ENCODE results near the gene CHST15.

Gene CHST15

GRCh38 chr10:123997486-123998196, 95.8 kb downstream of the CHST15 start:
- no peak for DNase-seq (ENCODE audit: low read depth)

- no peak for DNase-seq (ENCODE audit: low read depth)
These were observed 96.4 kb downstream of the CHST15 start for GRCh38 chr10:123997013-123997412.

GRCh38 chr10:123996302-123996701, 97.1 kb downstream of the CHST15 start:
- no peak for DNase-seq (ENCODE audit: low read depth)

- no peak for DNase-seq (ENCODE audit: low read depth)
These were observed 97.8 kb downstream of the CHST15 start for GRCh38 chr10:123995461-123996131.

GRCh38 chr10:123995082-123995460, 98.3 kb downstream of the CHST15 start:
- no peak for DNase-seq (ENCODE audit: low read depth)

GRCh38 chr10:123994417-123995081, 98.8 kb downstream of the CHST15 start:
- DNase-seq (ENCODE audit: low read depth), result peak; percentile 63

- DNase-seq (ENCODE audit: low read depth), result no peak
These were observed 99.6 kb downstream of the CHST15 start for GRCh38 chr10:123993534-123994416.

- DNase-seq (ENCODE audit: low read depth), result no peak
These were observed 101.5 kb downstream of the CHST15 start for GRCh38 chr10:123991611-123992570.

GRCh38 chr10:123990889-123991288, 102.5 kb downstream of the CHST15 start:
- no peak for DNase-seq (ENCODE audit: low read depth)

- DNase-seq (ENCODE audit: low read depth), result no peak
These were observed 104.7 kb downstream of the CHST15 start for GRCh38 chr10:123988694-123989093.

- DNase-seq (ENCODE audit: low read depth), result no peak
These were observed 106.7 kb downstream of the CHST15 start for GRCh38 chr10:123986736-123987135.

- DNase-seq (ENCODE audit: low read depth), result no peak
These were observed 119.0 kb downstream of the CHST15 start for GRCh38 chr10:123974406-123974805.

GRCh38 chr10:123972481-123973401, 120.7 kb downstream of the CHST15 start:
- DNase-seq (ENCODE audit: low read depth), result no peak

GRCh38 chr10:123970927-123971286, 122.5 kb downstream of the CHST15 start:
- DNase-seq (ENCODE audit: low read depth), result no peak

- no peak for DNase-seq (ENCODE audit: low read depth)
These were observed 123.0 kb downstream of the CHST15 start for GRCh38 chr10:123970207-123970926.

- DNase-seq (ENCODE audit: low read depth), result peak; percentile 27
These were observed 125.7 kb downstream of the CHST15 start for GRCh38 chr10:123967626-123968243.

- no peak for DNase-seq (ENCODE audit: low read depth)
These were observed 126.5 kb downstream of the CHST15 start for GRCh38 chr10:123966896-123967231.

- DNase-seq (ENCODE audit: low read depth), result no peak
These were observed 127.2 kb downstream of the CHST15 start for GRCh38 chr10:123965973-123966895.
